Measurements from ENCODE around the gene IDNK. TPM values are rescaled to one million over a fixed set of nuclear protein-coding genes. Genes with fewer than 3 reads are reported as not detected.

Gene IDNK
- total RNA-seq, 1 donor from 2014 or later: not detected

- H3K27ac ChIP-seq: no peak overlapping the region
- intact Hi-C loops (cut with DNase I): no loop called here
- peaks cover 5% of the 10 kb centered on the region for H3K4me1 ChIP-seq
- H3K4me3 ChIP-seq: no peak overlapping the region
- no peaks in the 10 kb centered on the region for H3K27me3 ChIP-seq
- H3K36me3 ChIP-seq: peaks cover 0 to 31% of the 10 kb centered on the region in 2 donors
- no peaks in the 10 kb centered on the region for H3K9me3 ChIP-seq
- TF ChIP-seq POLR2A (IDR thresholded peaks at IDR 0.05) (no peak), POLR2AphosphoS5 (IDR thresholded peaks at IDR 0.05; ENCODE audit: insufficient read depth in 1 of 2, low read depth in 1 of 2) (no peak)
- TF ChIP-seq, protein P1, sequence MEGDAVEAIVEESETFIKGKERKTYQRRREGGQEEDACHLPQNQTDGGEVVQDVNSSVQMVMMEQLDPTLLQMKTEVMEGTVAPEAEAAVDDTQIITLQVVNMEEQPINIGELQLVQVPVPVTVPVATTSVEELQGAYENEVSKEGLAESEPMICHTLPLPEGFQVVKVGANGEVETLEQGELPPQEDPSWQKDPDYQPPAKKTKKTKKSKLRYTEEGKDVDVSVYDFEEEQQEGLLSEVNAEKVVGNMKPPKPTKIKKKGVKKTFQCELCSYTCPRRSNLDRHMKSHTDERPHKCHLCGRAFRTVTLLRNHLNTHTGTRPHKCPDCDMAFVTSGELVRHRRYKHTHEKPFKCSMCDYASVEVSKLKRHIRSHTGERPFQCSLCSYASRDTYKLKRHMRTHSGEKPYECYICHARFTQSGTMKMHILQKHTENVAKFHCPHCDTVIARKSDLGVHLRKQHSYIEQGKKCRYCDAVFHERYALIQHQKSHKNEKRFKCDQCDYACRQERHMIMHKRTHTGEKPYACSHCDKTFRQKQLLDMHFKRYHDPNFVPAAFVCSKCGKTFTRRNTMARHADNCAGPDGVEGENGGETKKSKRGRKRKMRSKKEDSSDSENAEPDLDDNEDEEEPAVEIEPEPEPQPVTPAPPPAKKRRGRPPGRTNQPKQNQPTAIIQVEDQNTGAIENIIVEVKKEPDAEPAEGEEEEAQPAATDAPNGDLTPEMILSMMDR (IDR thresholded peaks at IDR 0.05): no peak
- no peak for DNase-seq (ENCODE audit: extremely low spot score in 2 of 2)
Observed at GRCh38 chr9:83681490-83681889, 58.5 kb downstream of the IDNK start.

DNA sequence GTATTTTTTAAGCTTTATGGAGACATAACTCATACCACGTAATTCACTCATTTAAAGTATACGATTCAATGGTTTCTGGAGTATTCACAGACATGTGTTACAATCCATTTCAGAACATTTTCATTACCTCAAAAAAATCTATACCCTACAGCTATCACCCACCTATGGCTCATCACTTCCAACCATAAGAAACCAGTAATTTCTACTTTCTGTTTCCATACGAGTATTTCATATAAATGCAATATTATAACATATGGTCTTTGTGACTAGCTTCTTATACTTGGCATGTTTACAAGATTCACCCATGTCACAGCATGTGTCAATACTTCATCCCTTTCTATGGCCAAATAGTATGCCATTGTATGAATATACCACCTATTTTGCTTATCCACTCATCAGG is 66.0 kb downstream of the IDNK start:
- Histone ChIP-seq H3K27me3 (no peaks in the 10 kb centered on the region), H3K36me3 (peaks cover 0 to 4% of the 10 kb centered on the region in 2 donors), H3K4me3 (no peak overlapping the region), H3K27ac (no peak overlapping the region), H3K9me3 (no peaks in the 10 kb centered on the region), H3K4me1 (peaks cover 60% of the 10 kb centered on the region)
- TF ChIP-seq, protein P1 (IDR thresholded peaks at IDR 0.05): no peak
- TF ChIP-seq POLR2AphosphoS5 (IDR thresholded peaks at IDR 0.05; ENCODE audit: insufficient read depth in 1 of 2, low read depth in 1 of 2) (no peak), POLR2A (IDR thresholded peaks at IDR 0.05) (no peak)
- intact Hi-C loops (cut with DNase I): no loop called here
- no peak for DNase-seq (ENCODE audit: extremely low spot score in 2 of 2)

- H3K4me1 ChIP-seq: peaks cover 76% of the 10 kb centered on the region
Observed at GRCh38 chr9:83691492-83691891, 68.5 kb downstream of the IDNK start.

More at GRCh38 chr9:83691492-83691891, 68.5 kb downstream of the IDNK start:
- DNase-seq (ENCODE audit: extremely low spot score in 2 of 2): no peak
- intact Hi-C loops (cut with DNase I): no loop called here
- TF ChIP-seq POLR2A (IDR thresholded peaks at IDR 0.05) (no peak), POLR2AphosphoS5 (IDR thresholded peaks at IDR 0.05; ENCODE audit: insufficient read depth in 1 of 2, low read depth in 1 of 2) (no peak)
- TF ChIP-seq, protein P1 (IDR thresholded peaks at IDR 0.05): no peak
- Histone ChIP-seq H3K27ac (no peak overlapping the region), H3K4me3 (no peak overlapping the region), H3K9me3 (no peaks in the 10 kb centered on the region), H3K27me3 (no peaks in the 10 kb centered on the region), H3K36me3 (no peaks in the 10 kb centered on the region)

Small RNA genes within 50 kb of the gene (small RNA-seq; reads per million reads assigned to genes)
- gene RNU4-15P: not detected

Other genes starting within 250 kb of the IDNK start
- 13.8 TPM for gene FRMD3, start 84.7 kb upstream of the IDNK start, total RNA-seq
- 90.8 TPM for gene UBQLN1, start 84.8 kb downstream of the IDNK start, total RNA-seq
- gene GKAP1, start 194.6 kb downstream of the IDNK start, total RNA-seq: 4.4 TPM